Memory B cell (primary cell): ENCODE results near the gene TRPT1.
"Not testable (repeated sequence)": the region's sequence is repeated elsewhere in the genome, so short reads cannot be mapped to it uniquely, and the experiment has no call there.

ENCODE experiments used
- ATAC-seq: fragments of 150-1000 bp; cut with Tn5 transposase; 2 replicates; pipeline ENCODE4 v1.10.0; 2021; ENCODE audit warnings: low read depth, mild to moderate bottlenecking, moderate library complexity
- DNase-seq, 2 donors: peaks; one replicate each; pipeline ENCODE4 v3.0.0; 2022; ENCODE audit warnings: low spot score in 2 of 2
- H3K27ac Mint-ChIP-seq: one replicate; pipeline ENCODE4 v1.8.0; 2022; ENCODE audit warnings: mild to moderate bottlenecking, moderate library complexity, mixed read lengths
- H3K27me3 Mint-ChIP-seq: one replicate; pipeline ENCODE4 v1.8.0; 2022; ENCODE audit warnings: mixed read lengths
- H3K36me3 Mint-ChIP-seq: one replicate; pipeline ENCODE4 v1.8.0; 2022; ENCODE audit warnings: mild to moderate bottlenecking, mixed read lengths
- H3K4me1 Mint-ChIP-seq: one replicate; pipeline ENCODE4 v1.8.0; 2022; ENCODE audit warnings: mixed read lengths
- H3K4me3 Mint-ChIP-seq: one replicate; pipeline ENCODE4 v1.8.0; 2022; ENCODE audit warnings: mild to moderate bottlenecking, moderate library complexity, mixed read lengths
- H3K9me3 Mint-ChIP-seq: one replicate; pipeline ENCODE4 v1.8.0; 2022; ENCODE audit warnings: mixed read lengths

Gene TRPT1

DNA sequence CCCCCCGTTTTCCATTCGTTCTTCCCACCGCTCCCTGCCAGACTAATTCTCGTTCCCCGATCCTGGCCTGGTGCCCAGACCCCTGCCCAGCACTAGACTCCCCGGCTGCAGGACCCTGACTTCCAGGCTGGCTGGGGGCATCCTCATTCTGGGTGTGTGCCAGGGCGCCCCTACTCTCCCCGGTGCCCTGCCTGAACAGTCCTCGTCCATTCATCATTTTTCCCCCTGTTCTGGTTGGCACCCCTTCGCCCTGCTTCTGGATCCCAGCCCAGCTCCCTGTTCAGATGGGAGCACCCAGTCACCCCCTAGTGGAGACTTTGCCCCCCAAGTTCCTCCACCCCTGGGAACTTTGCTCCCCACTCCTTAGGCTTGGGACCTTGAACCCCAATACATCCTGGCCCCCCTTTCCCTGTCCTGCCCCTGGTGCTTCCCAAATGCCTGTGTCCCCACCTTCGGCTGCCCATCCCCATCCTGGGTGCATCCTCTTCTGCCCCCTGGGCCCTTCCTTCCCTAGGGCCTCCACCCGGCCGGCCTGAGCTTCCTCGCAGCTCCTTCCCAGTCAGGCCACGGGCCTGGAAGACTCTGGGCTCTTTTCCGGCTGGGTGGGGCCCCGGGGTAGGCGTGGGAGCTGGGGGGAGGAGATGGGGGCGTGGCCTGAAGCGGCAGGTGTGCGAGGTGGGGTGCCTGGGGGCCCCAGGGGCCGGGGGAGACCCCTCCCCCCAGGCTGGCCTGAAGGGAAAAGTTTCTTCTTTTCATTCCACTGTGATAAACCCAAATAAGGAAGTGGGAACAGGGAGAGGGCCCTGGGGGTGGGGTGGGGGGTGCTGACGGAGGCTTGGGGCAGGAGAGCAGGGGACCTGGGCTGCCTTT is 26.3 kb upstream of the TRPT1 start:
- Mint-ChIP-seq H3K27ac (peak overlapping the region; percentile 78), H3K27me3 (no peaks in the 10 kb centered on the region), H3K9me3 (no peaks in the 10 kb centered on the region), H3K36me3 (no peaks in the 10 kb centered on the region), H3K4me1 (peaks cover 12% of the 10 kb centered on the region), H3K4me3 (peak overlapping the region; percentile 89)
- DNase-seq (no peak), ATAC-seq (no peak)

DNA sequence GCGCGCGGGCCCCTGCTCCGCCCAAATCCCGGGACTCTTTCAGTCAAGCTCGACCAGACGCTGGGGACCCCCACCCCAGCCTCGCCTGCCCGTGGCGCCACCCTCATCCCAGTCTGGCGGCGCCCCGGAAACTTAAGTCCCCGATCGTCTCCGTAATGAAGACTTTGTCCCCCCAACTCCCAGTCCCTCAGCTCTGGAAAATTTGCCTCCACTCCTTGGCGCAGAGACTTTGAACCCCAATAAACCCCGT is 25.7 kb upstream of the TRPT1 start:
- Mint-ChIP-seq H3K9me3 (no peaks in the 10 kb centered on the region), H3K27ac (no peak overlapping the region), H3K27me3 (no peaks in the 10 kb centered on the region), H3K36me3 (no peaks in the 10 kb centered on the region), H3K4me3 (peak overlapping the region; percentile 89), H3K4me1 (peaks cover 12% of the 10 kb centered on the region)
- no peak for DNase-seq
- no peak for ATAC-seq

DNA sequence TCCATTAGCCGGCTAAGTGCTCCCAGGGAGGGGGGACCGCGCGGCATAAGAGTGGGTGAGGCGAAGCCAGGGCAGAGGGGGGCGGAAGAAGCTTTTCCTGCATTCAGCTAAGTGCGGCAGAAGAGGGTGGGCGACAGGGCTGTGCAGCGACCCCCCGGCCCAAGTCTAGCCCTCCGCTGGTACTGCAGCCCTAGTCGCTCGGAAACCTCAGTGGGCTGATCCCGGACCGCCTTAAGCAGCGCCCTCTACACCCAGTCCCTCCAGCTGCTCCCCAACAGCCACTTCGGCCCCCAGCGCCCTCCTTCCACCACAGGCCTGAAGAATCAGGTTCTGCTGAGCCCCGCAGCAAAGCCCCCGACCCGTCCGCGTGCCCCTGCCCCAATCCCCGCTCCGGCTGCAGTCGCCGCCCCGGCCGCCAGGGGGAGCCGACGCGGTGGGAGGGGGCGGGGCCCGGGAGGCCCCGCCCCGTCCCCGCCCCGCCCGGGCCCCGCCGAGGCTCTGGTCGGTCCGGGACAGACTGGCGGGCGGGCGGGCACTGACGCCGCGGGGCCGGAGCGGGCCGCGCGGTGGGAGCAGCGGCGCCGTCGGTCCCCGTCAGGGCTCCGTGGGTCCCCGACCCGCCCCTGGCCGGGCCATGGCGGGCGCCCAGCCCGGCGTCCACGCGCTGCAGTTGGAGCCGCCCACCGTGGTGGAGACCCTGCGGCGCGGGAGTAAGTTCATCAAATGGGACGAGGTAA is 25.2 kb upstream of the TRPT1 start, which contains the start of gene PLCB3:
TSS of gene PLCB3 (plus strand) at position 515 of the 737 bp plus-strand sequence. CDS start at position 635, 120 bp downstream.
- H3K4me1 Mint-ChIP-seq = peaks cover 12% of the 10 kb centered on the region
- H3K9me3 Mint-ChIP-seq = no peaks in the 10 kb centered on the region
- peak; percentile 65 to 74 for DNase-seq
- H3K4me3 Mint-ChIP-seq = peak within 1 kb of the TSS; percentile 89
- ATAC-seq = peak; percentile 57
- no peaks in the 10 kb centered on the region for H3K36me3 Mint-ChIP-seq
- H3K27ac Mint-ChIP-seq = peak within 1 kb of the TSS; percentile 78
- no peaks in the 10 kb centered on the region for H3K27me3 Mint-ChIP-seq

DNA sequence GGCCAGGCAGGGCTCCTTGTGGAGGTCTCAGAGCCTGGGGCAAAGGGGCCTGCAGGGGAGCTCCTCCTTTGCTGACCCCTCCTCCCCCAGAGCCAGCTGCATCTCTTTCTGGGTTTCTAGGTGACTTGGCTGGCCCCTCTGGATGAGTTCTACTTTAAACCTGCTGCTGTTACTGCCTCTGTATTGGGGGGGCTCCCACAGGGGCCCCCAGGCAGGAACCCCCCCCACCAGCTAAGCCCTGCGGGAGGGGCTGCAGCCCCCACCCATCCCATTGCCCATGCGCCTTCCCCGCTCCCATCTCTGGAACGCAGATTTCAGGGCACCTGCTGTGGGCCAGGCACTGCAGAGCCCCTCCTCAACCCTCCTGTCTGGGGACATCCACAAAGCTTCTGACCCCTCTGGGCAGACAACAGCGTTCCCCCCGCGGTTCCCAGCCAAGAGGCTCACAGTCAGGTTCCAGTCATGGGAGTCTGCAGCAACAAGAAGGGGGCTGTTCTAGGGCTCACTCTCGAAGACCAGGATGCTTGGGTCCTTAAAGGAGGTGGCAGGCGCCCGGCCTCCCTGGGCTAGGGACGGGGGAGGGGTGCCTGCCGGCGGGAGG is 24.5 kb upstream of the TRPT1 start:
- Mint-ChIP-seq H3K27me3 (no peaks in the 10 kb centered on the region), H3K4me1 (peaks cover 17% of the 10 kb centered on the region), H3K9me3 (no peaks in the 10 kb centered on the region), H3K4me3 (peak overlapping the region; percentile 82), H3K36me3 (no peaks in the 10 kb centered on the region), H3K27ac (no peak overlapping the region)
- no peak for ATAC-seq
- no peak for DNase-seq

DNA sequence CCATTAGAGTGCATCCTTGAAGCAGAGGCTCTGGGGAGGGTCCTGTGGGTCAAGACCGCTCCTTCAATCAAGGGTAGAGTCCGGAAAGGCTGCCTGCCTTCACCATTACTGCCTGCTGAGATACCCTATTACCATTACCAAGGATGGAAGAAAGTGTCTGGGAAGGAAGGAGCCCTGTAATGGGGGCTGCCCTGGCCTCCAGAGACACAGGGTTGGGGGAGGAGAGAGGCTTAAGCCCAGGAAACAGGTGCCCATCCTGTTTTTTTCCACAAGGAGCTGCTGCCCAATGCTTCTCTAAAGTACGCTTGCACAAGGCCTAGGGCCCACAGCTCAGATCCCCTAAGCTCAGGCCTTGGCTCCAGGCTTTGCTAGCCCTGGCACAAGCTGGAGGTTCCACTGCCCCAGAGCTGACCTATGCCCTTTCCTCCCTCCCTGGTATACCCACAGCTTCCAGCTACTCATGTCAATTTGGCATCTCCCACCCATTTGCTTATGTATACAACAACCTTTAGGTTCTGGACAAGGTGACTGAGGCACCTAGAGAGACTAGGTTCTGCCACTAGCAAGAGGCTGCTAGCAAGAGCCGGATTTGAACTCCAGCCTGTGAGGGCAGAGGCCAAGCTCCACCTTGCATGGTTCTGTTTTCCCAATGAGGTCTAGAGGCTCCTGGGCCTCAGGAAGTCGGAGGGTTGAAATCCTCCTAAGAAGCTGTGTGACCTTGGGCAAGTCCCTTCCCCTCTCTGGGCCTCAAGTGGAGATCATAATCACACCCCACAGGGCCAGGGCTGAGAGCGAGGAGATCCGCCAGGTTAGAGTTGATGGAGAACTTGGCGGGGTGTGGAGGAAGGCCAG is 23.8 kb upstream of the TRPT1 start:
- ATAC-seq (no peak), DNase-seq (no peak)
- Mint-ChIP-seq H3K4me1 (peaks cover 17% of the 10 kb centered on the region), H3K4me3 (peak overlapping the region; percentile 30), H3K9me3 (no peaks in the 10 kb centered on the region), H3K36me3 (no peaks in the 10 kb centered on the region), H3K27ac (no peak overlapping the region), H3K27me3 (no peaks in the 10 kb centered on the region)

DNA sequence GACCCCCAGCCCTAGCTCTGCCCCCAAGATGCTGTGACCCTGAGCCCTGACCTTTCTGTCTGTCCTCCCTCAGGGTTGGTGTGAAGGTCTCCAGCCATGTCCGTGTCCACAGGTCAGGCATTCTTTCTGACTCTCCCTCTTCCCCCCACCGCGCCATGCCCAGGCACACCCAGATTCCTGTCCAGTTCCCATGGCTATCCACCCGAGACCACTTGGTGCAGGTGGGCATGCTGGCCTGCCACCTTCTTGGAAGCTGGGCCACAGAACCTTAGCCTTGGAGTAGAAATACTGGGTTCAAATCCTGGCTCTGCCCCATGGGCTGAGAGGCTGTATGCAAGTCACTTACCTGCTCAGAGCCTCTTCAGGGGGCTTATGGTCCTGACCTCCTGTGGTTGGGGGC is 23.1 kb upstream of the TRPT1 start:
- H3K4me1 Mint-ChIP-seq = peaks cover 17% of the 10 kb centered on the region
- no peak overlapping the region for H3K4me3 Mint-ChIP-seq
- H3K27ac Mint-ChIP-seq = no peak overlapping the region
- no peaks in the 10 kb centered on the region for H3K36me3 Mint-ChIP-seq
- no peaks in the 10 kb centered on the region for H3K9me3 Mint-ChIP-seq
- ATAC-seq (no peak), DNase-seq (no peak)
- no peaks in the 10 kb centered on the region for H3K27me3 Mint-ChIP-seq

DNA sequence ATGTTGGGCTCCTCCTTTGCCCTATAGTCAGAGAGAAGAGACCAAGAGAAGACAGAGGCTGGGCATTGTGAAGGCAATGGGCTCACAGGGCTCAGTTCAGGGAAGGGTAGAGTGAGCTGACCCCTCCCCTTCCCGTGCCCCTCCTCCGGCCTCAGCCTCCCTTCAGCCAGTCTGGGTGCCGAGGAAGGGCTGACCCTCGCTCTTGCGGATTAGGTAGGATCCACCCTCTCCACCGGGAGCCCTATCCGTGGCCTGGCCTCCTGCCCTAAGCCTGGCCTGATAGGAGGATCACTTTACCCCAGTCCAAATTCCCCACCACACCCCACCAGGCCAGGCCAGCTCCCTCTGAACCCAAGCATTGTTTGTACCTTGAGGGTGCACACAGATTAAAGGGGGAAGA is 22.6 kb upstream of the TRPT1 start:
- no peaks in the 10 kb centered on the region for H3K27me3 Mint-ChIP-seq
- no peaks in the 10 kb centered on the region for H3K9me3 Mint-ChIP-seq
- no peak overlapping the region for H3K27ac Mint-ChIP-seq
- DNase-seq = no peak
- ATAC-seq = no peak
- peak overlapping the region; percentile 28 for H3K4me3 Mint-ChIP-seq
- peaks cover 17% of the 10 kb centered on the region for H3K4me1 Mint-ChIP-seq
- peaks cover 2% of the 10 kb centered on the region for H3K36me3 Mint-ChIP-seq

DNA sequence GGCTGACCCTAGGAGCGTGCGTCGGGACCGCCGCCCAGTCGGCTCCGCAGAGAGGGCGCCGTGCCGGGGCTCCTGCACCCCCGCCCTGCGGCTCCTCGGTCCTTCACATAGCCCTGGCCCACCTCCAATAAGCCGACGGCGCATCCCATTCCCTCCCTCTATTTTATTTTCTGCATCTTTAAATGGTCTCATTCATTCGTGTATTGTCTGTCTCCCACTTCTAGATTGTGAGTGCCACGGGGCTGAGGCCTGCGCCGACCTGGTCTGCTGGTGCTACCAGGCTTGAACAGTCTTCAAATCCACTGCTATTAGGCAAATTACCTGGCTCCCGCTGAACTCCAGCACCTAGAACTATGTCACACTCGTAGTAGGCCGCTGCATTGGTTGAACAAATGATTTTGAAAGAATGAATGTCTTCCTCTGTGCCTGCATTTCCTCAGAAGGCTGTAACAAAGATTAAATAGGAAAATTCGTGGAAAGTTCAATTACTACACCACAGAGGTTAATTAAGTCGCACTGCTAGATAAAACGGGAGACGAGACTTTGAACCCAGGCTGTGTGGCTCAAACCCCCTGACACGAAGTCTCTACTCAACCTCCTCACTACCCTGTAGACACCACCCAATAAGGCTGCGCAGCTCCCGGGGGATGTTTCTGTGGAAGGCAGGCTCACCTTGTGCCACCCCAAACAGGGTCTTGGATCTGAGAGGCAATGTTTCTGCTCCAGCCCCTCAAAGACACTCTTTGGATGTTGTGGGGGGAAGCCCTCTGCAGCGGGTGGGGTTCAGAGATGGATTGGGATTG is 21.9 kb upstream of the TRPT1 start:
- Mint-ChIP-seq H3K36me3 (peaks cover 2% of the 10 kb centered on the region), H3K9me3 (no peaks in the 10 kb centered on the region), H3K4me1 (peaks cover 17% of the 10 kb centered on the region), H3K27ac (no peak overlapping the region), H3K4me3 (peak overlapping the region; percentile 87), H3K27me3 (no peaks in the 10 kb centered on the region)
- no peak for ATAC-seq
- no peak for DNase-seq

DNA sequence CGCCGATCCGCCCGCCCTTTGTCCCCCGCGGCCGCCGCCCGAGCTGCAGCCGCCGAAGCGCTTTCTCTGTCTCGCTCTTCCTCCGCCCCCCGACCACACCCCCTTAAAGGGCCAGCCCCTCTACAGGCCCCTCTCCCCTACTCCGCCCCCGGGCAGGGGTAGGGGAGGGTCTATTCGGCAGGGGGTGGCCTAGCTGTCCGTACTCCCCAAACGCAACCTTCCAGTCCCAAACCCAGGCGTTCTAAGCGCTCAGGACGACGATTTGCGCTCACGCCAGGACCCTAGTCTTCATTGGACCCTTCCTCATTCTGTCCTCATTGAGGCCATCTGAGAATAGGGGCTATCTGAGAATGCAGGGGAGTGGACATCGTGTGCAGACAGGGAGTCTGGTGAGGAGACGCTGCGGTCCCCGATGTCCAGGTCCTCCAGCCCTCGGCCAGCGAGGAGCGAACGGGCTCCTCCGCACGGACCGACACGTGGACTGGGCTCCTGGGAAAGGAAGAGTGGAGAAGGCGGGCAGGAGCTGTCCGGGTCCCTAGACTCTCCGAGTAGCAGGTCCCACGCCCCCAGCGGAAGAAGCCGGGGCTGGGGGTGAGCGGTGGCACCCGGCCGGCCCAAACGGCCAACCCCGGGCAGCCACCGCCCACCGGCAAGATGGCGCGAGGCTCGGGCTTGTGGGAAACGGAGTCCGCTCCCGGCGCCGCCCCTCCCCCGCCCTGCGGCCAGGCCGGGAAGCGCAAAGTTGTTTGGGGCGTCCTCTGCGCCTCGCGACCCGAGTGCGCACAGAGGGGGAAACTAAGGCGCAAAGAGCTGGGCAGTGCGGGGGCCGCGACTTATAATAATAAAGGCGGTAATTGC is 21.1 kb upstream of the TRPT1 start, which contains the start of gene PPP1R14B:
TSS of gene PPP1R14B (minus strand) at position 73 of the 858 bp plus-strand sequence. CDS start 270 bp downstream, outside the sequence.
- Mint-ChIP-seq H3K9me3 (no peaks in the 10 kb centered on the region), H3K27me3 (no peaks in the 10 kb centered on the region), H3K4me1 (peaks cover 16% of the 10 kb centered on the region), H3K36me3 (peaks cover 2% of the 10 kb centered on the region), H3K4me3 (peak within 1 kb of the TSS; percentile 89), H3K27ac (peak within 1 kb of the TSS; percentile 80)
- ATAC-seq = peak; percentile 70
- peak; percentile 69 to 74 for DNase-seq

DNA sequence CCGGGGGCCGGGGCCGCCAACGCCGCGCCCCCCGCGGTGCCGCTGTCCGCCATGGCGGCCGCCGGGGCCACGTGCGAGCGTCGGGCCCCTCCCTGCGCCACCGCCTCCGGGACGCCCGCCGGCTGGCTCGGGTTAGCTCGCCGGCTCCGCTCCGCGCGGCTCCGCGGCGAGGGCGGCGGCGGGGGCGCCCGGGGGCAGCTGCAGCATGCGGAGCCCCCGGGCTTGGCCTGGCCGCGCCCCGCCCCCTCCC is 20.6 kb upstream of the TRPT1 start:
- not testable (repeated sequence) for H3K27me3 Mint-ChIP-seq, H3K36me3 Mint-ChIP-seq, H3K9me3 Mint-ChIP-seq, DNase-seq
- Mint-ChIP-seq H3K4me3 (peak overlapping the region; percentile 87), H3K27ac (peak overlapping the region; percentile 78), H3K4me1 (peaks cover 13% of the 10 kb centered on the region)
- peak; percentile 28 for ATAC-seq

DNA sequence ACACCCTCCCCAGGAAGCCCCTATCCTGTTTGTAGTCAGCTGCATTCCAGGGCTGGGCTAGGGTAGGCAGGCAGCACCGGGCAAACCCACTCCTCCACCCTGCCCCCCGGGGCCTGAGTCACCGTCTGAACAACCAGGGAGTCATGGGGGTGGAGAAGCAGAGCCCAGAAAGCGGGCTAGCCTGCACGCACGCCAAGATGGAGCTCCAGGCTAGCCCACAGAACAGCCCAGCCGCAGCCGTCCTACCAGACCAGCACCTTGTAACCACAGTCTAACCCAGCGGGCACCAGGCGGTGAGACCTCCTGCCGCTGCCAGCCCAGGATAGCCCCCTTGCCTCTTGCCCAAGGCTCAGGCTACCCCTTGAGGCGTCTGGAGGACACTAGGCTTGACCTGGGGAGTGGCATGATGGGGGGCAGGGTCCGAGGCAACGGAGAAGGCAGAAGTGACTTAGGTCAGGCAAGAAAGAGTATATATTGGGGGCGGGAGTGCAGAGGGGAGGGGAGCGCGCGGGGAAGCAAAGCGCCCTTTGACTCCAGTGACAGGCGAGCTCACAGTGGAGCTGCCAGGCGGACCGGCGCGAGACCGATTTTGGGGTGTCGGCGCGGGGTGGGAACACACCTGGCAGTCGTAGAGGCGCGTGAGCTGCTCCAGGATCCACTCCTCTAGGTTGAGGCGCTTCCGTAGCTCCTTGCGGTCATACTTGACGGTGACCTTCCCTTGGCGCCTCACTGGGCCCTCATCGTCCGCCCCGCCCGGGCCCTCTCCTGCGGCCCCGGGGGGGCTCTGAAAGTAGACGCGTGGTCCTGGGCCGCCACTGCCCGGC is 20.0 kb upstream of the TRPT1 start:
- peak overlapping the region; percentile 80 for H3K27ac Mint-ChIP-seq
- DNase-seq = peak in 1 of 2 donors; percentile 56
- no peaks in the 10 kb centered on the region for H3K9me3 Mint-ChIP-seq
- ATAC-seq = no peak
- no peaks in the 10 kb centered on the region for H3K27me3 Mint-ChIP-seq
- H3K4me1 Mint-ChIP-seq = peaks cover 14% of the 10 kb centered on the region
- peaks cover 2% of the 10 kb centered on the region for H3K36me3 Mint-ChIP-seq
- H3K4me3 Mint-ChIP-seq = peak overlapping the region; percentile 89

DNA sequence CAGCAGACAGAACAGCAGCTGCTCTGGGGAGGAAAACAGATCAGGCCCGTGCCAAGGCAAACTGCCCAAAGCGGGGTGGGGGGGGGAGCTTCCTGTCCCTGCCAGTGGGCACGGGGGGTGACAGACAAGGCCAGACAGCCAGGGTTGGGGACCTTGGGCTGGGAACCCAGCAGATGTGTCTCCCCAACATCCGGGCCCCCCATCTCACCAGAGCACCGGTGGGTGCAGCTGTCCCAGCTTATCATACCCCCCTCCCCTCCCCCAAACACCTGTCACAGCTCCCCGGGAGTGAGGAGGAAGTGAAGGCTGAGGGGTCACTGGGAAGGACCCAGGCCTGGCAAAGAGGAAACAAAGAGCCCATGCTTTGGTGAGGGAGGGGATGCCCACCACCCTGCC is 19.4 kb upstream of the TRPT1 start:
- no peak for ATAC-seq
- Mint-ChIP-seq H3K36me3 (peaks cover 2% of the 10 kb centered on the region), H3K27me3 (no peaks in the 10 kb centered on the region), H3K4me1 (peaks cover 14% of the 10 kb centered on the region), H3K27ac (peak overlapping the region; percentile 80), H3K4me3 (peak overlapping the region; percentile 89), H3K9me3 (no peaks in the 10 kb centered on the region)
- DNase-seq = no peak
